IPS-15b (cell line): ENCODE data around the gene MTMR1.

Source experiments
- H3K27me3 ChIP-seq: one replicate; pipeline ENCODE4 v1.6.1; 2013; ENCODE audit warnings: low read length; ENCODE audit not compliant: control insufficient read depth, insufficient read depth
- H3K36me3 ChIP-seq: one replicate; pipeline ENCODE4 v1.6.1; 2013; ENCODE audit warnings: low read length; ENCODE audit not compliant: control insufficient read depth, insufficient read depth
- H3K4me1 ChIP-seq: one replicate; pipeline ENCODE4 v1.6.1; 2013; ENCODE audit warnings: mild to moderate bottlenecking, low read length; ENCODE audit not compliant: control insufficient read depth, insufficient read depth
- H3K4me3 ChIP-seq: one replicate; pipeline ENCODE4 v1.5.1; 2013; ENCODE audit warnings: low read depth, low read length
- H3K9ac ChIP-seq: one replicate; pipeline ENCODE4 v1.6.1; 2013; ENCODE audit warnings: low read depth, mild to moderate bottlenecking, low read length
- H3K9me3 ChIP-seq: one replicate; pipeline ENCODE4 v1.6.1; 2013; ENCODE audit warnings: mild to moderate bottlenecking, low read length; ENCODE audit not compliant: control insufficient read depth, insufficient read depth

Gene MTMR1

DNA sequence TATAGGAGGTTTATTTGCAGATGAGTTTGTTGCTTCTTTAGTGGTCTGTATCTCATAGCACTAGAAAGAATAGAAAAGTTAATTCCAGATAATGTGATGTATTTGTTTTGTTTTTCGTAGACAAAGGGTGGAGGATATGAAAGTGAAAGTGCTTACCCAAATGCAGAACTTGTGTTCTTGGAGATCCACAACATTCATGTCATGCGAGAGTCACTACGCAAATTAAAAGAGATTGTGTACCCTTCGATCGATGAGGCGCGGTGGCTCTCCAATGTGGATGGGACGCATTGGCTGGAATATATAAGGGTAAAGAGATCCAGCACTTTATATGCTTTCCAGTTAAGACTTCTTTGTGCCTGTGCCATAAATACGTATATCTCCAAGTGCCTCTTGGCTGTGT is 43.3 kb downstream of the MTMR1 start:
- H3K27me3 ChIP-seq = no peaks in the 10 kb centered on the region
- no peak overlapping the region for H3K4me3 ChIP-seq
- H3K36me3 ChIP-seq = no peaks in the 10 kb centered on the region
- H3K9ac ChIP-seq = no peak overlapping the region
- no peaks in the 10 kb centered on the region for H3K4me1 ChIP-seq
- H3K9me3 ChIP-seq = no peaks in the 10 kb centered on the region

DNA sequence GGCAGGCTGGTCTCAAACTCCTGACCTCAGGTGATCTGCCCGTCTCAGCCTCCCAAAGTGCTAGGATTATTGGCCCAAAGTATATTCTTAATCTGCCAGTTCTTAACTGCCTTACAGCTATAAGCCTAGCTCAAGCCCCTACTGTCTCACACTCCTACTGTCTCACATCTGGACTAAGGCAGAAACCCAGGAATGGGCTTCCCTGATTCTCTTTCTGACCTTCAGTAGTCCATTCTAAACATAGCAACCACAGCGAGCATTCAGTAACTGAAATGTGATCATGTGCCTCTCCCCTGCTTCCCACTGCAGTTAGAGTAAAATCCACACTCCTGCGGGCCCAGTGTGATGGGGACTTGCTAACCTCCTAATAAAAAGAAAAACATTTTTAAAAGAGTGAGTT is 58.9 kb downstream of the MTMR1 start:
- no peak overlapping the region for H3K9ac ChIP-seq
- no peaks in the 10 kb centered on the region for H3K4me1 ChIP-seq
- no peaks in the 10 kb centered on the region for H3K36me3 ChIP-seq
- no peaks in the 10 kb centered on the region for H3K9me3 ChIP-seq
- no peaks in the 10 kb centered on the region for H3K27me3 ChIP-seq
- no peak overlapping the region for H3K4me3 ChIP-seq

DNA sequence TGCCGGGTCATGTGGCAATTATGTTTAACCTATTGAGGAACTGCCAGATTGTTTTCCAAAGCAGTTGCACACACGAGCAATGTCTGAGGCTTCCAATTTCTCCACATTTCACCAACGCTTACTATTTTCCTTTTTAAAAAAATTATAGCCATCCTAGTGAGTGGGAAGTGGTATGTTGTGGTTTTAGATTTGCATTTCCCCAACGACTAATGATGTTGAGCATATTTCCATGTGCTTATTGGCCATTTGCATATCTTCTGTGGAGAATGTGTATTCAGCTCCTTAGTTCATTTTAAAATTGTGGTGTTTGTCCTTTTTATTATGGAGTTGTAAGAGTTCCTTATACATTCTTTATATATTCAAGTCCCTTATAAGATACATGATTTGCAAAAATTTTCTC is 60.2 kb downstream of the MTMR1 start:
- Histone ChIP-seq H3K4me1 (no peaks in the 10 kb centered on the region), H3K27me3 (no peaks in the 10 kb centered on the region), H3K4me3 (no peak overlapping the region), H3K36me3 (no peaks in the 10 kb centered on the region), H3K9me3 (no peaks in the 10 kb centered on the region), H3K9ac (no peak overlapping the region)

DNA sequence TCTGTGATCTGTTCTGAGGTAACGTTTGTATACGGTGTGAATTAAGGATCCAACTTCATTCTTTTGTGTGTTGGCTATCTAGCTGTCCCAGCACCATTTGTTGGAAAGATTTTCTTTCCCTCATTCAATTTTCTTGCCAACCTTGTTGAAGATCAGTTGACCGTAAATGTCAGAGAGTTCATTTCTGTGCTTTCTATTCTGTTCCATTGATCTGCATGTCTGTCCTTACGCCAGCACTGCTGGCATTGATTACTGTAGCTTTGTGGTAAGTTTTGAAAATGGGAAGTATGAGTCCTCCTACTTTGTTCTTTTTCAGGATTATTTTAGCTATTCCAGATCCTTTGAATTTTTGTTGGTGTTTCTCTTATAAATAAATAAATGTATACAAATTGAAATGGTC is 60.8 kb downstream of the MTMR1 start:
- Histone ChIP-seq H3K9me3 (no peaks in the 10 kb centered on the region), H3K27me3 (no peaks in the 10 kb centered on the region), H3K4me1 (no peaks in the 10 kb centered on the region), H3K9ac (no peak overlapping the region), H3K4me3 (no peak overlapping the region), H3K36me3 (no peaks in the 10 kb centered on the region)

DNA sequence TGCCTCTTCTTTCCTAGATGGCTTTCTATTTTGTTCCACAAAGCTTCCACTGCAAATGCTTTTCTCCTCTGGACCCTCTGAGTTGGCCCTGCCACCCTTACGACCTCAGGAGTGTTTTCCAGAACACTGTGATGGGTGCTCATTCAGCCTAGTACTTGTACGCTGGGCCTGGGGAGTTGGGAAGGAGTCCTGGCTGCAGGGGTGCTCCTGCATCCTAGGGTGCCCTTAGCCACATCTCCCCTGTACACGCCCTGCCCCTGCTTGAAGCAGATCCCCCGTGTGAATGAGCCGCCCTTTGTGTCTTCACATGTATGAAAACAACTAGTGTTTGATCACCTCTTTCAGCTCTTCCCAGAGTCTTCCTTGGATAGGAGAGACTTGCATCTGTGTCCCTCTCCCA is 64.2 kb downstream of the MTMR1 start:
- H3K4me1 ChIP-seq = no peaks in the 10 kb centered on the region
- no peak overlapping the region for H3K9ac ChIP-seq
- no peaks in the 10 kb centered on the region for H3K9me3 ChIP-seq
- no peaks in the 10 kb centered on the region for H3K27me3 ChIP-seq
- H3K36me3 ChIP-seq = peaks cover 4% of the 10 kb centered on the region
- no peak overlapping the region for H3K4me3 ChIP-seq

DNA sequence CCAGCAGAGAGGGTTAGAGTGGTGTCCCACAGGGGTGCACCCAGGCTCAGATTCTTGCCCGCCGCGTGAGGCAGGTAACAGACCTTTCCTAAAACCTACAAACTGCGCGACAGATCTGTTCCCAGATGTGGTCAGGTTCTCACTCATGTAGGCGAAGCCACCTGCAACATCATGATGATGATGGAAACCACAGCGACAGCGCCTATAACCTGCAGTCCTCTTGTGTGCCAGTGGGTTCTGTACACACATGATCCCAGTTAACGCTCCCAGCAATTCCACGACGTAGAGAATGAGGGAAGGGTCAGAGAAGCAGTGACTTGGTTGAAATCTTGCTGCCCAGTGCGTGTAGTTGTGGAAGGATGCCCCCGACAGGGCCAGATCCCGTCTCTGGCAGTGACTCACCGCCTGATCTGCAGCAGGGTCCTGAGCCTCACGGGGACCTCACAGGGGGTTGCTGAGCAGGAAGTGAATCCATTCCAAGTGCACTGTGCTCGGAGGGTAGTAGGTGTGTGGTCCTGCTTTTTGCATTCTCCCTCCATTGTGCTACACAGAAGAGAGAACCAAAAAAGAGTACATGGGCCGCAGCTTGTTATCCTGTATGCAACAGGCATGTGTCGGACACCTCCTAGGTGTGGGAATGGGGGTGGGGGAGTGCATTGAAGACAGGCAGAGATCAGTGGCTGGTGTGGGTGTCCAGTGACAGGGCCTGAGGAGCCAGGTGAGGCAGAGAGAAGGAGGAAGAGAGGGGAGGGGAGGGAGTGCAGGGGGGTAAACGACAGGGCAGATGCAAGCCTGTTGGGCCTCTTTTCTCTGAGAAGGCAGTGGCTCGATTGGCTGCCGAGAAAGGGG is 66.6 kb downstream of the MTMR1 start:
- Histone ChIP-seq H3K27me3 (no peaks in the 10 kb centered on the region), H3K4me1 (no peaks in the 10 kb centered on the region), H3K36me3 (peaks cover 5% of the 10 kb centered on the region), H3K9me3 (no peaks in the 10 kb centered on the region), H3K4me3 (no peak overlapping the region), H3K9ac (no peak overlapping the region)

DNA sequence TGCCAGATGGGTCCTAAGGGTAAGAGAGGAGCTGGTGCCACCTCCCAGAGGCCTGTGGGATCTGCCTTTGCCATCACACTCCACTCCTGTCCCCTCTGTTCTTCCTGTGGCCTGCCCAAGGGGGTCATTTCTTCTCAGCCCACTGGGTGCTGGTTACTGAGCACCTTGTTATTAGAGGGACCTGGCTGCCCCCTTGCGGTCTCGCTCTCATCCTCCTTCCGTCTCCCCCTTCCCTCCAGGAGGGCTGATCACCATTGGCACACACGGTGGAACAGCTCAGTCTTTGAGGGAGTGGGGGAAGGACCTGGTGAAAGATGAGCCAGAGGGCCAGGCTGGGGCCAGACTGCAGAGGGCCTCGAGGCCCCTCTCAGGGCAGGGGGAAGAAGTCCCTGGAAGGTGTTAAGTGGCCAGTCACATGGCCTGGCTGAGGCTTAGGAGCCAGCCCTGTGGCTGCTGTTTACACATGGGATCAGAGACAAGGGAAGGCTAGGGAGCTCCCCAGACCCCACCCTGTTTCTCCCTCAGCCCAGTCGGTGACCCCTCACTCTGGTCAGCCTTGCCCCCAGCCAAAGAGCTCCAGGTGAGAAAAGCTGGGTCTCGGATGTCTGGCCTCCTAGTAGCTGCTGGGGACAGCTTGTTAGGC is 68.1 kb downstream of the MTMR1 start:
- Histone ChIP-seq H3K27me3 (no peaks in the 10 kb centered on the region), H3K4me1 (no peaks in the 10 kb centered on the region), H3K4me3 (no peak overlapping the region), H3K9me3 (no peaks in the 10 kb centered on the region), H3K36me3 (peaks cover 5% of the 10 kb centered on the region), H3K9ac (no peak overlapping the region)

DNA sequence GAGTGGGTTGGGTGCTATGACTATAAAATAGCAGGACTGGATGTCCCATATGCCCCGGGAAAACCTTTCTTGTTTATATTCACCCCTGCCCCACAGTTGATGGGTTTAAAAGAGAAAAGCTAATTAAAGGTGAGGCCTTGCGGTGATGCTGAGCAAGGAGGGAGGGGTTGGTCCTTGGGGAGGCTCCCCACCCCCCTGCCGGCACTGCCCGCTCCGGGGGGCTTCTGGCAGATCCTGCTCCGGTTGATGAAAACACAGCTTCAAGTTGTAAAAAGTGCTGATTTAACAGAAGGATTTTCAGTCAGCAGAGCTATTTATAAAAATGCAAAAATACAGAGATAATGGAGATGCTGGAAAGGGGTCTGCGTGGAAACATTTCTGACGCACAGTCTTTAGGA is 68.6 kb downstream of the MTMR1 start:
- Histone ChIP-seq H3K9ac (no peak overlapping the region), H3K27me3 (no peaks in the 10 kb centered on the region), H3K36me3 (peaks cover 5% of the 10 kb centered on the region), H3K9me3 (no peaks in the 10 kb centered on the region), H3K4me1 (no peaks in the 10 kb centered on the region), H3K4me3 (no peak overlapping the region)

DNA sequence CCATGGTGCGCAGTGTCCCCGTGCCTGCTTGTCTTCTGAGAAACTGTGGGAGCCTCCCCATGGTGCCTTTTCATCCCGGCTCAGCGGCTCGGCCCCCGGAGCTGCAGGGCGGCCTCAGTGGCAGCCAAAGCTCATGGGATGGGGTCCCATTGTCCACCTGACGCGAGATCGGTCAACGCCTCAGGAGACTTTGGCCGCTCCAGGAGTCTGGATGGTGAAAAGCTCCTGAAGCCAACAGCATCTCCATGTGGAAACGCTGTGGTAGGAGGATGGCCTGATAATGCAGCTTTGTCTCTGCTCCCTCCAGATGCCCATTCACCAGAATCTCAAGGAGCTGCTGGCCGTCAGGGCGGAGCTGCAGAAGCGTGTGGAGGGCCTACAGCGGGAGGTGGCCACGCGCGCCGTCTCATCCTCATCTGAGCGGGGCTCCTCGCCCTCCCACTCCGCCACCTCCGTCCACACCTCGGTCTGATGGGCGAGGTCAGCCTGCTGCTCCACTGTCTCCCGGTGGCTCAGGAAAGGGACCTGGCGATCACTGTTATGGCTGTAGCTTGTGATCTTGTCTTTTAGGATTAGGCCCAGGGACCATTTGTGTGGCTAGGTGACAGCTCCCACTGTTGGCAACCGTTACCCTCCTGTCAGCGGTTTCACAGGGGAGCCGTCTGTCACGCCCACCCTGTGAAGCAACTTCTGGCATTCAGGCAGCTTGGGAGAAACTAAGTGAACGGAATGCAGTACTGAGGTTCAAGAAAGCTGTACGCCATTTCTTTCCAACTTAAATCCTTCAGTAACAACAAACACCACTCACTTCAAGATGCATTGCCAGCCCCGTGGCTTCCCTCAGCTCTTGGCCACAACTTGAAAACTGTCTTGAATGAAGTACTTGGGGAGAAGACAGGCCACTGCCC is 69.3 kb downstream of the MTMR1 start:
- Histone ChIP-seq H3K9me3 (no peaks in the 10 kb centered on the region), H3K4me3 (no peak overlapping the region), H3K27me3 (no peaks in the 10 kb centered on the region), H3K36me3 (peaks cover 5% of the 10 kb centered on the region), H3K4me1 (no peaks in the 10 kb centered on the region), H3K9ac (no peak overlapping the region)

DNA sequence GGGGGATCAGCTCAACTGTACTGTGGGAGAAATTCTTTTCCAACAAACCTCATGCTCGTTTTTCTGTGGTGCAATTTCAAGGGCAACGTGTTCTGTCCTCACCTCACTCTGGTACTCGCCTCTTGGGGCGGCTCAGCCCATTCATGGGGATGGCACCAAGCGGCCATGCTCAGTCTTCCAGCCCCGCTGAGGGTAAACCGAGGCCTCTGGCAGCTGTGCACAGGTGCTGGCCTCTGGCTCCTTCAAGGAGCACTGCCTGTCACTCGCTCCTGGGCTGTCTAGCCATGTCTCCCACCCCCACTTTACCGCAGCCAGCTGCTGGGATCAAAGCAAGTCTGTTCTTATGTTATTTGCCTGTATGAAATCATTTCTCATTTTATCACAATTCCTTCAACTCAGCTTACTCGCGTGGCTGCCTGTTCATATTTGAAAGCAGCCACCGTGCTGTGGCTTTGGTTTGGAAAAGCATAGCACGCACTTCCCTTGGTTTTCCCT is 70.2 kb downstream of the MTMR1 start:
- no peaks in the 10 kb centered on the region for H3K4me1 ChIP-seq
- peaks cover 8% of the 10 kb centered on the region for H3K36me3 ChIP-seq
- H3K9ac ChIP-seq = no peak overlapping the region
- no peaks in the 10 kb centered on the region for H3K27me3 ChIP-seq
- no peaks in the 10 kb centered on the region for H3K9me3 ChIP-seq
- no peak overlapping the region for H3K4me3 ChIP-seq

DNA sequence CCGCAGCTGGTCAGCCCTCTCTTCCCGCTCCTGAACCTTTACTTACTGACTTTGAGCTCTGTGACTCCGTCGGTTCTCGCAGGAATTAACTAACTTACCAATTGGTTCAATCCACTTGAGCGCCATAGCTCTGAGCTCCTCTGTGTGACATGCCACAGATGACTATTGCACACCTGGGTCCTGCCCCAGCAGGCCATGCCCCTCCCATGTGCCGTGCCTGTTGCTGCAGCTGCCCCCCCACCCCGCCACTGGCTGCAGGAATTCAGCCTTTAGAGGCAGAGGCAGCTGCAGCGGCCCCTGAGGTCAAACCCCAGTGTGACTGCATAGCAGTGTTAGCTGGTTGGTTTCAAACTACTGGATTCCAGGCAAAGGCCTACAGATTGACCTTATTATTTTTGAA is 70.6 kb downstream of the MTMR1 start:
- no peaks in the 10 kb centered on the region for H3K4me1 ChIP-seq
- no peaks in the 10 kb centered on the region for H3K27me3 ChIP-seq
- no peak overlapping the region for H3K4me3 ChIP-seq
- peaks cover 10% of the 10 kb centered on the region for H3K36me3 ChIP-seq
- no peak overlapping the region for H3K9ac ChIP-seq
- no peaks in the 10 kb centered on the region for H3K9me3 ChIP-seq
